IMR-90 (cell line): ENCODE measurements around the gene KCNK18.

Source experiments
- CHD1 ChIP-seq: IDR thresholded peaks from 2 replicates; pipeline ENCODE4 v1.6.1; 2012; ENCODE audit warnings: low read depth, low read length, improper control_type of control experiment
- CTCF ChIP-seq: conservative IDR thresholded peaks from 2 replicates; pipeline ENCODE4 v1.5.1; 2012; ENCODE audit warnings: mild to moderate bottlenecking, low read depth, low read length, improper control_type of control experiment
- MAZ ChIP-seq: IDR thresholded peaks from 2 replicates; pipeline ENCODE4 v1.6.1; 2012; ENCODE audit warnings: low read depth, mild to moderate bottlenecking, low read length, improper control_type of control experiment, moderate library complexity, borderline replicate concordance
- POLR2A ChIP-seq: IDR thresholded peaks from 2 replicates; pipeline ENCODE4 v1.6.1; 2012; ENCODE audit warnings: mild to moderate bottlenecking, low read depth, low read length
- RAD21 ChIP-seq: IDR thresholded peaks from 2 replicates; pipeline ENCODE4 v1.6.1; 2012; ENCODE audit warnings: low read length, improper control_type of control experiment
- RCOR1 ChIP-seq: IDR thresholded peaks from 2 replicates; pipeline ENCODE4 v1.6.1; 2012; ENCODE audit warnings: mild to moderate bottlenecking, low read length, improper control_type of control experiment; ENCODE audit not compliant: insufficient replicate concordance
- RFX5 ChIP-seq: IDR thresholded peaks from 2 replicates; pipeline ENCODE4 v1.8.0; 2012; ENCODE audit warnings: low read depth, mild to moderate bottlenecking, low read length, moderate library complexity
- SMC3 ChIP-seq: fragments of 150-350 bp; IDR thresholded peaks from 2 replicates; pipeline ENCODE4 v1.6.1; 2016; ENCODE audit warnings: low read depth, mild to moderate bottlenecking, antibody characterized with exemption, low read length, moderate library complexity
- TF ChIP-seq, protein P1 (sequence below): fragments of 150-350 bp; IDR thresholded peaks from 2 replicates; pipeline ENCODE4 v1.6.1; 2017; ENCODE audit warnings: mild to moderate bottlenecking, antibody characterized with exemption, low read length, low read depth

DNA sequence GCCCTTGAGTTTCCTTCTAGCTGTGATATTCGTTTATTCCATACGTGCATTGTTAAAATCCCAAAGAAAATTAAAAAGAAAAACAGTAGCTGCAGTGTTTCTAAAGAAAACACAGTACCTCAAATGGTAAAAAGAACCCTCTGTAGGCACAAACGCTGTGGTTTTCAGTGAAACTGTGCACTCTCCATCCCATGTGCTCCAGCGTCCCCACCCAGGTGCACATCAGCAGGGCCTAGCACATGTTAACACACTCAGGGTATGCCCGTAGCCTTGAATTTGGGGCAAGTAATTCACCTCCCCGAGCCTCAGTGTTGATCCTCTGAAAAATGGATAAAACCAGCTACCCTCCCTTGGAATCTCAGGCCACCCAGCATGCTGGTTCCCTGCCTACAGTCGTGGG is 53.1 kb downstream of the KCNK18 start:
- no peak for TF ChIP-seq POLR2A
- no peak for TF ChIP-seq CTCF
- TF ChIP-seq, protein P1, sequence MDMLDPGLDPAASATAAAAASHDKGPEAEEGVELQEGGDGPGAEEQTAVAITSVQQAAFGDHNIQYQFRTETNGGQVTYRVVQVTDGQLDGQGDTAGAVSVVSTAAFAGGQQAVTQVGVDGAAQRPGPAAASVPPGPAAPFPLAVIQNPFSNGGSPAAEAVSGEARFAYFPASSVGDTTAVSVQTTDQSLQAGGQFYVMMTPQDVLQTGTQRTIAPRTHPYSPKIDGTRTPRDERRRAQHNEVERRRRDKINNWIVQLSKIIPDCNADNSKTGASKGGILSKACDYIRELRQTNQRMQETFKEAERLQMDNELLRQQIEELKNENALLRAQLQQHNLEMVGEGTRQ, result no peak
- no peak for TF ChIP-seq MAZ
- no peak for TF ChIP-seq RFX5
- no peak for TF ChIP-seq SMC3
- TF ChIP-seq CHD1, result no peak
- TF ChIP-seq RCOR1, result no peak
- TF ChIP-seq RAD21, result no peak
